ENCODE data around the gene NHLRC4. TPM values are rescaled to one million over a fixed set of nuclear protein-coding genes. Genes with fewer than 3 reads are reported as not detected.

The NHLRC4 gene
- total and polyA plus RNA-seq, 2 donors (not counting 1 experiment from before 2014, with no cell fraction given): 0.66 to 3.3 TPM

DNA sequence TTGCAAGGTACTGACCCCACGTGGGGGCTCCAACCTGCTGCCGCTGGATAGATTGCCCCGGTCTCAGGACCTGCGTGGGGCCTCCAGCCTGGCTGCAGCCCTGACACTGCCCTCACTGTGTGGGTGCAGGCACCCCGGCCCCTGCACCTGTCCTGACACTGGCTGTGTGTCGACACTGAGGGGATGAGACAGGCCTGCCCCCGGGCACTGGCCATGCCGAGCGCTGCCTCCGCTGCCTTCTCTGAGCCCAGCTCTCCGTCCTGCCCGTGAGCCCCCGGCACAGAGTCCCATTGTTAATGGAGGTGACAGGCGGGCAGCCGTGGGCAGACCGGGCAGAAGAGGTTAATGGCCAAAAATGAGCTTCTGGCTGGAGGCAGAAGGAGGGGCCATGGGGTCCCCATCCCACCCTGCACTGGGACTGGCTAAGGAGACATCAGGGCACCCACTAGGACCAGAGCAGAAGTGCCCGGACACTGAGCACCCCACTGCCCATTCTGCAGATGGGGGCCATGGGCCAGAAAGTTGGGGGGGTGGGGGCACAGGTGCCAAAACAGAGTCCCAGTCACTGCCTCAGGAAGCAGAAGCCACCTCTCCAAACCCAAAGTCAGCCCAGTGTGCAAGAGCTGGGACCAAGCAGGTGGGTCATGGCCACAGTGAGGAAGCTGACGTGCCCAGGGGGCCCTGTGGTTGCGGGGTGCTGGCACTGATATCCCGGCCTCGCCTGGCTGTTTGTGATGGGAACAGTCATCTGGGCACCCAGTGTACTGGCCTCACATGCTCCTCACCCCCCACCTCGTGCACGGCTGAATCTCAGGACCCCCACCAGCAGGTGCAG, 9.1 kb upstream of the NHLRC4 start:
- Histone ChIP-seq H3K79me2 (ENCODE audit: control insufficient read depth, insufficient read depth, low read length) (no peaks in the 10 kb centered on the region), H3K4me1 (ENCODE audit: control insufficient read depth, extremely low read depth, insufficient read depth, low read length) (no peaks in the 10 kb centered on the region), H4K20me1 (ENCODE audit: control insufficient read depth, extremely low read depth, insufficient read depth, low read length) (no peaks in the 10 kb centered on the region), H2AFZ (ENCODE audit: low read length) (no peak overlapping the region), H3K4me2 (ENCODE audit: extremely low read depth, insufficient read depth, low read length) (no peak overlapping the region), H3K27ac (ENCODE audit: insufficient read depth, low read length) (no peak overlapping the region), H3K36me3 (ENCODE audit: control insufficient read depth, insufficient read depth, low read length) (peaks cover 3% of the 10 kb centered on the region), H3K4me3 (replicated peaks in 1 of 4; ENCODE audit: control extremely low read depth in 1 of 4, insufficient read depth in 1 of 4, low read depth in 3 of 4, low read length in 4 of 4) (no peak overlapping the region), H3K9ac (ENCODE audit: insufficient read depth, low read length) (no peak overlapping the region), H3K9me3 (ENCODE audit: control insufficient read depth, insufficient read depth, low read depth, low read length) (no peaks in the 10 kb centered on the region), H3K27me3 (ENCODE audit: control insufficient read depth, insufficient read depth, low read length) (peaks cover 19% of the 10 kb centered on the region)
- TF ChIP-seq, protein P1, sequence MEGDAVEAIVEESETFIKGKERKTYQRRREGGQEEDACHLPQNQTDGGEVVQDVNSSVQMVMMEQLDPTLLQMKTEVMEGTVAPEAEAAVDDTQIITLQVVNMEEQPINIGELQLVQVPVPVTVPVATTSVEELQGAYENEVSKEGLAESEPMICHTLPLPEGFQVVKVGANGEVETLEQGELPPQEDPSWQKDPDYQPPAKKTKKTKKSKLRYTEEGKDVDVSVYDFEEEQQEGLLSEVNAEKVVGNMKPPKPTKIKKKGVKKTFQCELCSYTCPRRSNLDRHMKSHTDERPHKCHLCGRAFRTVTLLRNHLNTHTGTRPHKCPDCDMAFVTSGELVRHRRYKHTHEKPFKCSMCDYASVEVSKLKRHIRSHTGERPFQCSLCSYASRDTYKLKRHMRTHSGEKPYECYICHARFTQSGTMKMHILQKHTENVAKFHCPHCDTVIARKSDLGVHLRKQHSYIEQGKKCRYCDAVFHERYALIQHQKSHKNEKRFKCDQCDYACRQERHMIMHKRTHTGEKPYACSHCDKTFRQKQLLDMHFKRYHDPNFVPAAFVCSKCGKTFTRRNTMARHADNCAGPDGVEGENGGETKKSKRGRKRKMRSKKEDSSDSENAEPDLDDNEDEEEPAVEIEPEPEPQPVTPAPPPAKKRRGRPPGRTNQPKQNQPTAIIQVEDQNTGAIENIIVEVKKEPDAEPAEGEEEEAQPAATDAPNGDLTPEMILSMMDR (conservative IDR thresholded peaks at IDR 0.05 in 1 of 2, IDR thresholded peaks at IDR 0.05 in 1 of 2; ENCODE audit: low read depth in 1 of 2, low read length in 2 of 2): no peak
- TF ChIP-seq EZH2 (IDR thresholded peaks at IDR 0.05; ENCODE audit: low read length, missing control alignments): no peak
- DNase-seq (ENCODE audit: low read depth in 2 of 2): no peak

DNA sequence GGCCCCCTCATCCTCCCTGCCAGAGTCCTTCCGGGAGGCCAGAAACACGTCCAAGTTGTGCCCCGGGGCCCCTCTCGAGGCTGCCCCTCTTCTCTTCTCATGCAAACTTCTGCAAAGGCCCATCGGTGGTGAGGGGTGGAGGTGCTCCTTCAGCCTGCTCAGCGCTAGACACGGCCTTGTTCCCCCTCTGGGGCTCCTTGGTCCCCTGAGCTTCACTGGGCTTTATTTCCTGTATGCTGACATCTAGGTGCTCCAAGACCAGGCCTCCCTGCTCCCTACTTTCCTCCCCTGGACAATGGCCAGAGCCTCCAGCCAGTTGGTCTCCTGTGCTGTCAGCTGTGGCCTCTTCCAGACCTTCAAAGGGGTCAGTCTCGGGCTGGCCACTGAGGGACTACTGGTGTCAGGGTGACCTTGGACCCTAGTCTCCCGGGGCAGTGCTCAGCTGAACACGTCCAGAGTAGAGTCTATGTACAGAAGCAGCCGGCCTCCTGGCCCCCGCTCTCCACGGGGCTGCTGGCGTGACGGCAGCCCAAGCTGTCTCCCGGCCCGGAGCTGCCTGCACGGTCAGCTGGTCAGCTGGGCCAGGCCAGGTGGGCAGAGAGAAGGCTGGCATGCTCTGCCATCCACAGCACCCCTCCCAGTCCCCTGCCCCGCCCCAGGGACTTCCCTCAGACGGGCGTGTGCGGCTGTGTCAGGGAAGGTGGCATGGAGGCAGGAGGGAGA, 8.3 kb upstream of the NHLRC4 start:
- Histone ChIP-seq H3K9me3 (ENCODE audit: control insufficient read depth, insufficient read depth, low read depth, low read length) (no peaks in the 10 kb centered on the region), H3K9ac (ENCODE audit: insufficient read depth, low read length) (no peak overlapping the region), H3K4me1 (ENCODE audit: control insufficient read depth, extremely low read depth, insufficient read depth, low read length) (no peaks in the 10 kb centered on the region), H3K27ac (ENCODE audit: insufficient read depth, low read length) (no peak overlapping the region), H3K36me3 (ENCODE audit: control insufficient read depth, insufficient read depth, low read length) (no peaks in the 10 kb centered on the region), H3K4me3 (replicated peaks in 1 of 4; ENCODE audit: control extremely low read depth in 1 of 4, insufficient read depth in 1 of 4, low read depth in 3 of 4, low read length in 4 of 4) (no peak overlapping the region), H2AFZ (ENCODE audit: low read length) (no peak overlapping the region), H3K79me2 (ENCODE audit: control insufficient read depth, insufficient read depth, low read length) (no peaks in the 10 kb centered on the region), H3K27me3 (ENCODE audit: control insufficient read depth, insufficient read depth, low read length) (peaks cover 19% of the 10 kb centered on the region), H3K4me2 (ENCODE audit: extremely low read depth, insufficient read depth, low read length) (no peak overlapping the region), H4K20me1 (ENCODE audit: control insufficient read depth, extremely low read depth, insufficient read depth, low read length) (no peaks in the 10 kb centered on the region)
- TF ChIP-seq, protein P1 (conservative IDR thresholded peaks at IDR 0.05 in 1 of 2, IDR thresholded peaks at IDR 0.05 in 1 of 2; ENCODE audit: low read depth in 1 of 2, low read length in 2 of 2): no peak
- no peak for TF ChIP-seq EZH2 (IDR thresholded peaks at IDR 0.05; ENCODE audit: low read length, missing control alignments)
- no peak for DNase-seq (ENCODE audit: low read depth in 2 of 2)

DNA sequence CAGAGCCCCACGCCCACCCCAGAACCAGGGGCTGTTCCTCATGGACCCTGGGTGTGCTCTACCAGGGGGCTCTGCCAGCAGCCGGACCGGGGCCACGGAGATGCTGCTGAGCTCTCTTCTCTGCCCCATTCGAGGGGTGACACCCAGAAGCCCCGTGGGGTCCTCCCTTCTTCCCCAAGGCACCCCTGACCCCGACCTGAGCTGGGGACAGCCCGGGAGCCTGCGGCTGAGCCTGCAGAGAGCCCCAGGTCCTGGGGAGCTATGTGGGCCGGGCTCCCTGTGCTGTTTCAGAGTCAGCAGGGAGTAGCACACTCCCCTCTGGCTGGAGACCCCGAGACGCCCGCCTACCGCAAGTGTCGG, 7.8 kb upstream of the NHLRC4 start:
- DNase-seq (ENCODE audit: low read depth in 2 of 2): no peak
- TF ChIP-seq, protein P1 (conservative IDR thresholded peaks at IDR 0.05 in 1 of 2, IDR thresholded peaks at IDR 0.05 in 1 of 2; ENCODE audit: low read depth in 1 of 2, low read length in 2 of 2): no peak
- no peak for TF ChIP-seq EZH2 (IDR thresholded peaks at IDR 0.05; ENCODE audit: low read length, missing control alignments)
- Histone ChIP-seq H4K20me1 (ENCODE audit: control insufficient read depth, extremely low read depth, insufficient read depth, low read length) (no peaks in the 10 kb centered on the region), H3K27me3 (ENCODE audit: control insufficient read depth, insufficient read depth, low read length) (peaks cover 19% of the 10 kb centered on the region), H3K36me3 (ENCODE audit: control insufficient read depth, insufficient read depth, low read length) (no peaks in the 10 kb centered on the region), H3K4me1 (ENCODE audit: control insufficient read depth, extremely low read depth, insufficient read depth, low read length) (no peaks in the 10 kb centered on the region), H2AFZ (ENCODE audit: low read length) (no peak overlapping the region), H3K4me2 (ENCODE audit: extremely low read depth, insufficient read depth, low read length) (no peak overlapping the region), H3K79me2 (ENCODE audit: control insufficient read depth, insufficient read depth, low read length) (no peaks in the 10 kb centered on the region), H3K4me3 (replicated peaks in 1 of 4; ENCODE audit: control extremely low read depth in 1 of 4, insufficient read depth in 1 of 4, low read depth in 3 of 4, low read length in 4 of 4) (no peak overlapping the region), H3K9ac (ENCODE audit: insufficient read depth, low read length) (no peak overlapping the region), H3K9me3 (ENCODE audit: control insufficient read depth, insufficient read depth, low read depth, low read length) (no peaks in the 10 kb centered on the region), H3K27ac (ENCODE audit: insufficient read depth, low read length) (no peak overlapping the region)
